Glomerular visceral epithelial cell (primary cell): Measurements from ENCODE around the gene SEL1L2.

Experiments
- DNase-seq: peaks from one replicate; pipeline ENCODE4 v3.0.0-alpha.2; 2016; ENCODE audit errors: extremely low spot score

The SEL1L2 gene

DNA sequence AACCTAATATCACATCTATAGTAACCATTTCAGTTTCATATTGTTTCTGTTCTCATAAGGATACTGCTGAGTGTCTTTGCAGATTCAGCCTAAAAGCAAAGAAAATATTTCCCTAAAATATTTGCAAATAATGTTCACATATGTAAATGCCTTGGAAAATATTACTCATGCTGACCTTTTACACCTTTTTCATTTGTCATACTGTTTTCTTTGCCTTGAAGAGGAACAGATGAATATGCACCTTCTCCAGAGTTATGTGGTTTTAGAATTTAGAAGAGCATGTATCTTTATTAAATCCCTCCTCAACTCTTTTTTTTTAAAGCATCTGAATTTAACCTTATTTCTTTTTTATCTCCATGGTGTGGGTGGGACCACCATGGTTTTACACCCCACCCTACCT, 173.1 kb downstream of the SEL1L2 start:
- DNase-seq: no peak

DNA sequence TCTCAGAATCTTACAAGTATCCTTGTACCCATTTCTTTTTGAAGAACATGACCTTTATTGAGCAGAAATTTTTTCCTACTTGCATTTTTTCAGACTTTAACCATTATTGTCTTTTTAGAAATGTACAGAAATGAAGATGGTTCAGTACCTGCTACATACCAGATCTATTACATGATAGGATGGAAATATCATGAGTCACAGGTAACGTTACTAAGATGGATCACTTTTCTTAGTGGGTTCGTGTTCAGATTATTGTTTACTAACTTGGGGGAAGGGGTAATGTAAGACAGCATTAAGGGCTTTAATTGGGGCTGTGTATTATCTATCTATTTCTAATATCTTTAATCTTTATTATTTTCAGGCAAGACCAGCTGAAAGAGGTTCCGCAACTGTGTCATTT, 173.7 kb downstream of the SEL1L2 start:
- DNase-seq: no peak

DNA sequence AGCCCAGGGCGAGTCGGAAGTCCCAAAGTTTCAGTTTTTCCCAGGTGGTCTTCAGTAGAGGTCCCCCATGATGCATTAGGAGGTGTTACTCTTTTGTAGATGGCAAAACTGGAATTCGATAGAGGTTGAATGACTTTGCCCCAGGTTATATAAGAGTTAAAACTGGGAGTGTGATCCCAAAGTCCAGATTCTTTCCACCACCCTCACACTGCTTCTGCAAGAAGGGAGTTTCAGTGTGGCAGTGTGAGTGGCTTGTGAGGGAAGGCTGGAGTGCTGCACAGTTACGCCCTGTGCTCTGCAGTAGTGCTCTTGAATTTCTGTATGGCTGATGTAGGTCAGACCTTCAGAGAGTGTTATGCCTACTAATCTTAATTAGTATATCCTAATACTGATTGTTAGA, 175.7 kb downstream of the SEL1L2 start:
- DNase-seq: no peak

DNA sequence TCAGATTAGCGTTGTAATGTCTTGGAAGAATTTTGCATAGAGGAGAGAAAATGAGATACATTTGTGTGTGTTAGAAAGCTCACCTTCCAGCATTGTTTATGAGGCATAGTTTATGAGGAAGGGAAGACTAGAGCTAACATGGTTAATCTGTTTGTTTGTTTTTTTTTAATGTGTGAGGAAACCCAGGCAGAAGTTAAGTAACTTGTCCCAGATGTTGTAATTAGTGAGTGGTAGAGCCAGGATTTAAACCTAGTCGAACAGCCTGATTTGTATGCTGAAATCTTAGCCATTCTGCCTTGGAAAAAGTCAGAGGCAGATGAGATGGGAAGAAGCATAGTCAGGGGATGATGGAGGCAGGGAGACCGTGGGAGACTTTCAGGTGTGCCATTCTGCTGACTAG, 176.5 kb downstream of the SEL1L2 start:
- no peak for DNase-seq

DNA sequence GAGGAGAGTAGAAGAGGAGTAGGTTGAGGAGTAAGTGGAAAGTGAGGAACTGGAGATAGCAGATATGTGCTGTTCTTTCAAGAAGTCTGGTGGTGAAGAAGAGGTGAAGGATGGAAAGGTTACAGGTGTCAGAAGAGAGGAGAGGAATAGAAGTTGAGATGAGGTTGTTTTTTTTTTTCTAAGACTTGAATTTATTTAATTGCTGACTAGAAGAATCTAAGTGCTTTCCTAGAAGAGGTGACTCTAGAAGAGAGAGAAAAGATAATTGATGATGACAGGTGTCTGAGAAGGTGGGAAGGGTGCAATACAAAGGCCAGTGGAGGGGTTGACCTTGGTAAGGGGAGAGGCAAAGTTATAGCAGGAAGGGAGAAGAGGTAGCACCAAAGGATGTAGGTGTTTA, 180.0 kb downstream of the SEL1L2 start:
- DNase-seq: no peak

DNA sequence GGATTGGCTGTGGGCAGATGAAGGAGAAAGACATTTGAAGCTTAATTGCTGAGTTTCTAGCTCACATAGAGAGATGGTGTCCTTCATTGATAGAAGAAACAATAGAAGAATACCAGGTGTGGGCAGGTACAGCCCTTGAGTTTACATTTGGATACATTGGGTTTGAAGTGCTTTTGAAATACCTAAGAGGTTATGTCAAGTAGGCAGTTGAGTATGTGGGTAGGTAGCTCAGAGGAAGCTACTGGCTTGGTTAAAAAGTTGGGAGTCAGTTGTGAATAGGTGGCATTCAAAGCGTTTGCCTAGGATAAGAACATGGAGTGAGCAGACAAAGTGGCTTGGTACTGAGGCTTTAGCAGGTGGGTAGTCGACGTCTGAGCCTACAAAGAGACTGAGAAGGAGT, 180.6 kb downstream of the SEL1L2 start:
- DNase-seq: no peak

DNA sequence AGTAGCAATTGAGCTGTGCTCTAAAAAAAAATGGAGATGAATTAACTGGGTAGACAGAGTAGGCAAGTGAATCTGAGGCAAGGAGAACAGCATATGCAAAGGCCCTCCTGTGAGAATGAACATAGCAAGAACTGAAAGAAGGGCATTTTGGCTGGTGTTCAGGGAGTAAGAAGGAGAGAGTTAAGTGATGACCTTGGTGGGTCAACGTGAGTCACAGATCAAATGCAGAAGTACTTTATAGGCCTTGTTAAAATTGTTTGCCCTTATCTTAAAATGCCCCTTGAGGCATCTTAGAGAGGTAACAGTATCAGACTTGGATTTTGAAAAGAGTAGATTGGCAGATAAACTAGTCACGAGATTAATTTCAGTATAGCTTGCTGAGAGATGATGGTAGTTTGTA, 181.0 kb downstream of the SEL1L2 start:
- no peak for DNase-seq

DNA sequence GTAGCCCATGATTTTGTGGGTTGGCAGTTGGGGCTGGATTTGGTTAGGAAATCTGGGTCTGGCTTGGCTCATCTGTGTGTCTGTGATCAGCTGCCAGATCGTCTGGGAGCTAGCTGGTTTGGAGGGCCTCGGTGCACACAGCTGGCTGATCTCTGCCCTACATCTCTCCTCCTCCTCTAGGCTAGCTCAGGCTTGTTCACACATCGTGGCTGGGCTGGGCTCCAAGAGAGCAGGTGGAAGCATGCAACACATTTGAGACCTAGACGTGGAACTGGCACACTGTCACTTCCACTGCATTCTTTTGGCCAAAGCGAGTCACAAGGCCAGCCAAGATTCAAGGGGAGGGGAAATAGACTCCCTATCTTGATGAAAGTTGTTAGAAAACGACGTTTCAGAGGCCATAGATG, 189.7 kb downstream of the SEL1L2 start:
- DNase-seq: peak; percentile 95

DNA sequence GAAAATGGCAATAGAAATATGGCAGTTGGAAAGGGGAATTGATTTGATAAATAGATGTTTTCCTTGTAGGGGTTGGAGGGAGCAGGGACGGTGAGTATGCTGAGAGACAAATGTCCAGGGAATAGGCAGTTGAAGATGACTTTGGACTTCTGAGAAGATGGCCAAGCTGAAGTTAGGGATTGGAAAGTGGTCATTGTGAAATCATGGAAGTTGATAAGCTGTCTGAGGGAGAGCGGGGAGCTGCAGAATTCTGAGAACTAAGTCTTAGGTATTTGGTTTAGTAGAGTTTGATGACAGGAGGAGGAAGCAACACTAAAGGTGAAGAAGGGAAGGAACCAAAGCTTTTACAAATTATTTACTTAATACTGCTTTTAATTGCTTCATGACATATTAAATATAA, 190.4 kb downstream of the SEL1L2 start:
- no peak for DNase-seq
